ENCODE results near the gene UBQLN4.

Gene UBQLN4

GRCh38 chr1:156090138-156090839 lies 36.7 kb upstream of the UBQLN4 start:
- no peak overlapping the region for H3K4me3 ChIP-seq (ENCODE audit: low read depth, low read length)
- no peak for TF ChIP-seq MYC (IDR thresholded peaks at IDR 0.05; ENCODE audit: low read depth, low read length)
- TF ChIP-seq CTCF (IDR thresholded peaks at IDR 0.05; ENCODE audit: low read depth, low read length): no peak
- TF ChIP-seq POLR2A (IDR thresholded peaks at IDR 0.05; ENCODE audit: extremely low read depth, insufficient read length): no peak
- TF ChIP-seq MAX (IDR thresholded peaks at IDR 0.05; ENCODE audit: low read depth, low read length): no peak; the same call in 1 of the 2 replicates
- peak; percentile 62 for DNase-seq (ENCODE audit: low read depth)

- DNase-seq (ENCODE audit: low read depth): peak; percentile 84
- H3K4me3 ChIP-seq (ENCODE audit: low read depth, low read length): no peak overlapping the region
- no peak for TF ChIP-seq POLR2A (IDR thresholded peaks at IDR 0.05; ENCODE audit: extremely low read depth, insufficient read length)
- TF ChIP-seq CTCF (IDR thresholded peaks at IDR 0.05; ENCODE audit: low read depth, low read length): no peak
- no peak for TF ChIP-seq MYC (IDR thresholded peaks at IDR 0.05; ENCODE audit: low read depth, low read length)
- TF ChIP-seq MAX (IDR thresholded peaks at IDR 0.05; ENCODE audit: low read depth, low read length): no peak
These were observed 36.1 kb upstream of the UBQLN4 start for GRCh38 chr1:156089704-156090103.

GRCh38 chr1:156086256-156086662 lies 32.7 kb upstream of the UBQLN4 start:
- no peak overlapping the region for H3K4me3 ChIP-seq (ENCODE audit: low read depth, low read length)
- TF ChIP-seq CTCF (IDR thresholded peaks at IDR 0.05; ENCODE audit: low read depth, low read length): no peak
- no peak for TF ChIP-seq POLR2A (IDR thresholded peaks at IDR 0.05; ENCODE audit: extremely low read depth, insufficient read length)
- no peak for TF ChIP-seq MAX (IDR thresholded peaks at IDR 0.05; ENCODE audit: low read depth, low read length)
- no peak for TF ChIP-seq MYC (IDR thresholded peaks at IDR 0.05; ENCODE audit: low read depth, low read length)
- DNase-seq (ENCODE audit: low read depth): no peak

GRCh38 chr1:156083800-156084790 lies 30.5 kb upstream of the UBQLN4 start:
- TF ChIP-seq CTCF (IDR thresholded peaks at IDR 0.05; ENCODE audit: low read depth, low read length) (no peak), POLR2A (IDR thresholded peaks at IDR 0.05; ENCODE audit: extremely low read depth, insufficient read length) (no peak), MYC (IDR thresholded peaks at IDR 0.05; ENCODE audit: low read depth, low read length) (no peak), MAX (IDR thresholded peaks at IDR 0.05; ENCODE audit: low read depth, low read length) (no peak)
- DNase-seq (ENCODE audit: low read depth): no peak
- no peak overlapping the region for H3K4me3 ChIP-seq (ENCODE audit: low read depth, low read length)

GRCh38 chr1:156082309-156083091 lies 28.9 kb upstream of the UBQLN4 start, which contains the start of gene MEX3A:
TSS of gene MEX3A (minus strand) at chr1:156082465. CDS start at chr1:156081998, 467 bp downstream.
- DNase-seq (ENCODE audit: low read depth): peak; percentile 73

More at GRCh38 chr1:156082309-156083091, 28.9 kb upstream of the UBQLN4 start, which contains the start of gene MEX3A:
- peak; percentile 3 for TF ChIP-seq CTCF (IDR thresholded peaks at IDR 0.05; ENCODE audit: low read depth, low read length)
- no peak for TF ChIP-seq POLR2A (IDR thresholded peaks at IDR 0.05; ENCODE audit: extremely low read depth, insufficient read length)
- peak; percentile 59; the same call in 1 of the 2 replicates for TF ChIP-seq MYC (IDR thresholded peaks at IDR 0.05; ENCODE audit: low read depth, low read length)
- TF ChIP-seq MAX (IDR thresholded peaks at IDR 0.05; ENCODE audit: low read depth, low read length): peak; percentile 56; the same call in 1 of the 2 replicates
- peak within 1 kb of the TSS; percentile 69 for H3K4me3 ChIP-seq (ENCODE audit: low read depth, low read length)

Data from NB4 (cell line).